Sciatic nerve (tissue), 2 donors: ENCODE measurements around the gene UCN2. TPM values are rescaled to one million over a fixed set of nuclear protein-coding genes. Genes with fewer than 3 reads are reported as not detected.

Source experiments
- ATAC-seq: fragments of 200-7000 bp; cut with Tn5 transposase; one replicate; pipeline ENCODE4 v1.9.1; 2020; ENCODE audit warnings: mild to moderate bottlenecking, moderate library complexity
- DNase-seq: peaks from one replicate; pipeline ENCODE4 v3.0.0-alpha.2; 2020; ENCODE audit warnings: low spot score
- intact Hi-C: fragments of 100-400 bp; cut with DNase I; formaldehyde crosslinking; loops from one replicate; pipeline ENCODE4 v1.14.2; 2022
- total RNA-seq: library from RNA; stranded (reverse); fragmentation: NEBNext Ultra II Directional; extraction: Animal tissue kit (Norgen Biotek cat#: 25700); gene quantifications from one replicate; pipeline ENCODE4 v1.2.1, GENCODE V29; 2021
- donor health status: DM: no; HTN: no; CAD: no.
- donor health status: DM: no; HTN: no; CAD: no.

The UCN2 gene, protein sequence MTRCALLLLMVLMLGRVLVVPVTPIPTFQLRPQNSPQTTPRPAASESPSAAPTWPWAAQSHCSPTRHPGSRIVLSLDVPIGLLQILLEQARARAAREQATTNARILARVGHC
- not detected for total RNA-seq

DNA sequence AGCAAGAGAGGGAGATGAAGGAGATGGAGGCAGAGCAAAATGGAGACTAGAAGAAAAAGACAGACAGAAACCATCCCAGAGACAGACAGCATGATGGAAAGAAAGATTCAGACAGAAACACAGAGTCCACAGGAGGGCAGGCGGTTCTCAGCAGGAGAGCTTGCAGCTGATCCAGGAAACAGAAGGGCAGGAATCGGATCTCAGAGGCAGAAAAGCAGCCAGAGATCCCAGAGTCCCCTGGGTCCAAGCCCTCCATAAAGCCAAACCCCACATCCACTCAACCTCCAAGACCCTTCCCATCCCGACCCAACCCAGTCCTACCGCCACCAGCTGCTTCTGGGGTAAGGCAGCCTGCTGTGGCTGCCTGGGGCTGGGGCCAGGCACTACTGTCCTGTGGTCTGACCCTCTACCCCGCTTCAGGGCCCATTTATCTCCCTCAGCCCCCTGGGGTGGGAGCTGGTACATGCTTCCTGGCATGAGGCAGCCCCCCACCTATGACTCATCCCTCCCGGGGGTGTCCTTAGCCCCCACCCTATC lies at the start of gene UCN2:
Gene UCN2, minus strand, starts transcription at position 400 of the 537 bp plus-strand sequence. CDS start 657 bp downstream, outside the sequence.
- ATAC-seq (no peak), DNase-seq (no peak)
- intact Hi-C loops, result no loop called here

DNA sequence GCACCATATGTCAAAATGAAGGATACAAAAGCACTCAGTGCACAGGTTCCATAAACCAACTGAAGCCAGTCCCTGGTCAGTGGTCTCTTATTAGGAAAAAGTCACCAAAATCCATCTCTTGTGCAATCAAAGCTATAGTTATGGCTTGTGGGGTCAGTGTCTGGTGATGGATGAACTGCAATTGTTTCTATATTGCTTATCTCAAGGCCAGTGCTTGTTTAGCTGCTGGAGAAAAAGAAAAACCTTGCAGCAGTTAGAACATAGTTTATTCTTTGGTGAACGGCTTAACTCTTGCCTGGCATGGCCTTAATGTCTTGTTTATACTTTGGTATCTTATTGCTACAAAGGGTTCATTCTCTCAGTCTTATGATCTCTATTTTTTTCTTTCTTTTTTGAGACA lies 48.7 kb upstream of the UCN2 start:
- intact Hi-C loops, result no loop called here
- no peak for ATAC-seq

DNA sequence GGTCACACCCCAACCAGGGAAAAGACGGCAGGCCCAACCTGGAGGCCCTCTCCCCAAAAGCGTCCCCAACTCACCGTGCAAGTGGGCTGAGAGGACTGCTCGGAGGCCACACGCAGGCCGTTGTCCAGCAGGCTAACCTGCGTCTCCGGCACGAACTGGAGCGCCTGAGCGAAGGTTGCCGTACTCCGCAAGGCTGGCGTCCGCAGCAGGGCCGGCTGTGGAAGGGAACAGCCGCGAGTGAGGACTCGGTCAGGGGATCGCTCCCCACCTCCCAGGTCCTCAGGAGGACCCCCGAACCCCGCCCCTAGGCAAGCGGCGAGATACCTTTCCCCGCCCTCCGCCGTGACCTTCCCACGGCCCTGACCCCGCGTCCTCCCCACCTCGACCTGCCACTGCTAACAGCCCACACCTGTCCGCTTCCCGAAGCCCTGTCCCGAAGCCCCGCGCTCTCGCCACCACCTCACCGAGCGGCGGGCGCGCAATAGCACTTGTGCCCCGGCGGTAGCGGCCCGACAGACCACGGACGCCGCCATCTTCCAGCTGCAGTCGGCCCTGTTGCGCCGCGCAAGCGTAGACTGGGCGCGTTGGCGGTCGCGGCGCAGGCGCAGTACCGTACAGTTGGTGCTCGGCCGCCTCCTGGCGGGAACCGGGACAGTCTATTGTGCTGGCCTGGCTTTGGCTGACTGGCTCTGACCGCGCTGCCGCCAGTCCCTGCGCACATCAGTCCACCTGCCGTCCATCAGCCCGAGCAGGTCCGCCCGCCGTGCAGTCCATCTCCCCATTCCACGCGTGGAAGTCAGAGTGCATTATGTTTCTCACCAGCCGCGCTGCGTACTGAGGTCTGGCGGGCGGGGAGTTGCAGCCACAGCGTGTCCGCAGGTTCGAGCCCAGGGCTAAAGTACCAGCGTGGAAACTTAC lies 45.8 kb upstream of the UCN2 start, which contains the start of gene UQCRC1:
Gene UQCRC1, minus strand, starts transcription at position 559 of the 918 bp plus-strand sequence. Its CDS starts 26 bp downstream, at position 533.
- DNase-seq, result peak; percentile 95
- intact Hi-C loops, result no loop called here

More for the DNA sequence above, 48.7 kb upstream of the UCN2 start:
- DNase-seq, result no peak

DNA sequence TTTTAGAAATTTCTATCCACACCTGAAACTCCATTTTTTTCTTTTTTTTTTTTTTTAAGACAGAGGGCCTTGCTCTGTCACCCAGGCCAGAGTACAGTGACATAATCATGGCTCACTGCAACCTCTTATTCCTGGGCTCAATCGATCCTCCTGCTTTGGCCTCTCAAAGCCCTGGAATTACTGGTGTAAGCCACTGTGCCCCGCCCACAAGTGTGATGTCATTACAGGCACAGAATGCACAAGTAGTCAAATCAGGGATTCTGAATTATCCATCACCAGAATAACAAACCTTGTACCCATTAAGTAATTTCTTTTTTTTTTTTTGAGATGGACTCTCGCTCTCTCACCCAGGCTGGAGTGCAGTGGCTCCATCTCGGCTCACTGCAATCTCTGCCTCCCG lies 43.9 kb upstream of the UCN2 start:
- intact Hi-C loops, result no loop called here
- DNase-seq (no peak), ATAC-seq (no peak)

More for the DNA sequence above, 45.8 kb upstream of the UCN2 start, which contains the start of gene UQCRC1:
- ATAC-seq, result peak; percentile 100

DNA sequence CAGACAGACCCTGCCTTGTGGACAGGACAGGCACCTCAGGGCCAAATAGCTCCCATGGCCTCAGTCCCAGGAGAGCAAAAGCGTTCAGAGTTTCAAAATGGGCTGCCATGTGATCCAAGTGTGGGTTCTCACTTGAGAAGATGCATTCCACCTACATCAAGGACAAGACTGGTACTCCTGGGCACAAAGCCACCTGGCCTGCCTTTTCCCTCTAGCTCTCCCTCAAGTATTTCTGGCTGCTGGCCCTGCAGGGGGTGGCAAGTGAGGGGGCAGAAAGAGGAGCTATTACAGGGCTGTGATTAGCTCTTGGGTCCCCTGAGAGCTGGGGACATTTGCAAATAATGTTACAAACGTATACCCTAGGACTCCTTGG lies 38.0 kb upstream of the UCN2 start:
- ATAC-seq (no peak), DNase-seq (no peak)
- intact Hi-C loops, result no loop called here

DNA sequence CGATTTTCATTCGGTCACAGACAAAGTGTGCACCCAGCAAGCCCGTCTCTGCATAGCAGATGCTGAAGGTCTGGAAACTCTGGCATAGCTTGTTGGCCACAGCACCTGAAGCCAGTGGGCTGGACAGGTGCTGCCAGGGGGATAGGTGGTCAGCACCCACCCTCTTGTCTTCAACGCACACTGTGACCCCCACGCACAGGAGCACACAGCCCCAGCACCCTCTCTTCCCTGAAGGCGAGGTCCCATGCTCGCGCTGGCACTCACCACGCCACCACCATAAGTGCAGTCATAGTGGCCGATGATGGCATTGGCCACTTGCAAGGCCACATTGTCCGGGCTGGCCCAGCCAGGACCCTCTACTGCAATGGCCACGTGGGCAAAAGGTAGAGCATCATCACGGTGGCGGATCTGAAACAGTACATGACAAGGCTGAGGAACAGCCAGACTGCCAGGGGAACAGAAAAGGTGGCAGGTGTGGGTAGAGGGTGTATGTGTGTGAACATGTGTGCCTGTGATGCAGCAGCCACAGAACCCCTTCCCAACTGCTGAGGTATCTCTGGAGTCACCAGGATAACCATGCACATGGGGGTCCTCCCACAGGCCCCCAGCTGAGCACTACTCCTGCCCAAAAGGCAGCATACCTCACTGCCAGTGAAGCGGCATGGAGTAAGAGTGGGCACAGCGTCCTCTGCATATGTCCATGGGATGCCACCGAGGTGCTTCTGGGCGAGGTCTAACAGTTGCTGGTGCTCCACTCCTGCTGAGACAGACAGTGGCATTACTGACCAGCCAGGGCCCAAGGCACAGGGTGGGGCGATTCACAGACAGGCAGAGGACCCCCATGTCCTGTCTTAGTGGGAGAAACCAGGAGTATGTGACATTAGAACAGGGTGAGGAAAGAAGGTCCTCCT lies 37.4 kb upstream of the UCN2 start:
- intact Hi-C loops, result no loop called here
- DNase-seq, result no peak
- ATAC-seq, result no peak

DNA sequence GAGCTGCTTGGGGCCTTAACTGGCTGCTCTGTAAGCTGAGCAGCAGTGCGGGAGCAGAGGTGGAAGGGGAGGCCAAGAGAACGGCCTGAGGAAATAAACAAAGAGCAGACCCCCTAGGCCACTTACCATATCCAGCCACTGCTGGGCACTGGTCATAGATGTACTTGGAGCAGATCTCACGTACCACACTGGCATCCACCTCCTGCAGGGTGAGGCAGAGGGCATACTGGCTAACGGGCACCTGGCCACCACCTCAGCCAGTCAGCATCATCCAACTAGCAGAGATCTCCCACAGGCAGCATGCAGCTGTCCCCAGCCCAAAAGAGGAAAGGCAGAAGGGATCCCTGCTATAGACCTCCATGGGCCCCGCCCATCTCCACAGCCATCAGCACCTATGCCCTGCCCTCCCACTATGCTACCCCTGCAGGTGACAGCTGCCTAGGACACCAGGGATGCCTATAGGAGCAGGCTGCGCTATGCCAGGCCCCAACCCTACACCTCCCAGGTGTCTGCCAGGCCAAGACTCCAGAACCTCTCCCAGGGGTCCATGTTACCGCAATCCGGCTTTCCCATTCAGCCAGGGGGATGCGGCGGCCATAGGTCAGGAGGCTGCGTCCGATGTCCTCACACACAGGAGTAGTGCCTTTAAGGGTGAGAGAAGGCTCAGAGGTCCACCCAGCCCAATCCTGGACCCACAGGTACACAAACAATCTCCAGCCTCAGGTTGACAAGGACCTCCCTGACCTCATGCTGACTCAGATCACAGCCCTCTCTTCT lies 36.1 kb upstream of the UCN2 start:
- no peak for DNase-seq

DNA sequence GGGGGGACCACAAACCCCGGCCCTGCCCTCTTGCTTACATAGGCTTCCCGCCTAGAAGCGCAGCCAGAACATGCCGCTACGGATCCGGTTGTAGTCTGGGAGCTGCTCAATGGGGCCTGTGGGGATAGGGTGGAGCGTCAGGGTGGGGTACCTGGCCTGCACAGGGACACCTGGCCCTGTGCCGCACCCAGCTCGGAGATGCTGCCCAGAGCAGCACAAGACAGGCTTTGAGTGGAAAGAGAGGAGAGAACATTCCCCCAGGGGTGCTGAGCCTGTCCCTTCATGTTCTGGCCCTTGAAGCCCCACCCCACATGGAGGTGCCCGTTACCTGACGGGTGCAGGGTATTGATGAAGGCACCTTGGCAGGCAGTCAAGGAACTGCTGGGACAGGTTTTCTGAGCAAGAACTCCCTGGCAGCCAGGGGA lies 35.5 kb upstream of the UCN2 start:
- intact Hi-C loops, result no loop called here
- DNase-seq (no peak), ATAC-seq (no peak)

More for the DNA sequence above, 36.1 kb upstream of the UCN2 start:
- intact Hi-C loops, result no loop called here
- ATAC-seq, result no peak

DNA sequence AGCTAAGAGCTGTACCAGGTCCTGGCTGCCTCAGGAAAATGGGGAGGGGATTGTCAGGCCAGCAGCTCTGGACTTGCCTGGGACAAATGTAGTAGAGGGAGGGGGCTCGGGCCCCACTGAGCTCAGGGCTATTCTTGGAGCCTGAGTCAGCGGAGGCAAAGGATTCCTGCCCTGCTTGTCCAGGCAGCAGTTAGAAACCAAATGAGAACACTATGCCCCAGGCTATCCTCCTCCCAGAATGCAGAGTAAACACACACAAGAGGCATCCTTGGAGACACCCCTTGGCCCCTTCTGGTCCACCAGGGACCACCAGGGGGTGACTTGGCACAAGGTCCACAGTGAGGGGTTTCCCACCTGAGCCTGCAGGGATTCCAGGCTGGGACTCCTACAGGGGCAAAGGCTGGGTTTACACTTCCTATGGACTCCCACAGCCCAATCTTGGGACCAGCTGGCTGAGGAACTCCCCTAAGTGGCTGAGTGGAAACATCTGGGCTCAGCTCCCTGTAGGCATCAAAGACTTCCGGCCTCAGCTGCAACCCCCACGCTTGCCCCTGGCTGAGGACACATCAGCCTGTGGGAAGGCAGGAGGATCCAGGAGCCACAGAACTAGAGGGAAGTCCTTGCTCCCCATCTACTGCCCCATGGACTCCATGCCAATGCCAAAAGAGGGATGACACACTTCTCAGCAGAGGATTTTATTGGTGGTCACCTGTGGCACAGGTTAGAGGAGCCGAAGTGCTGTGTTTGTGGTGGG lies 34.9 kb upstream of the UCN2 start:
- no peak for DNase-seq
- ATAC-seq, result peak; percentile 42
- intact Hi-C loops, result no loop called here

DNA sequence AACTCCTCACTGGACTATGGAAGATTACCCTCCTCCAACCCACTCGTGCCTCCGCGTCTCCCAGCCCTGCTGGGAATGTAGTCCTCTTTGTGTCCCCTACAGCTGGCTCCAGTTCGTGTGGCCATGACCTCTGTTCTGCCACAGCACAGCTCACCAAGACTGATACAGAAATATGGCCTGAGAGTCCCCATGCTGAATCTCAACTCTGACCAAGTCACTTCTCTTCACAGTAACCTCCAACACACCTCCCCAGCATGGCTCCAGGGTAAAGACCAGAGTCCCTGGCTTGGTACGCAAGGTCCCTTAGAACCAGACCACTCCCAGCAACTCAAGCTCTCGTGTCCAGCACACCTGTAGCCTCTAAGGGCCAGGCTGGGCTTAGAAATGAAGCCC lies 33.8 kb upstream of the UCN2 start:
- no peak for ATAC-seq
- no peak for DNase-seq
- intact Hi-C loops, result no loop called here

DNA sequence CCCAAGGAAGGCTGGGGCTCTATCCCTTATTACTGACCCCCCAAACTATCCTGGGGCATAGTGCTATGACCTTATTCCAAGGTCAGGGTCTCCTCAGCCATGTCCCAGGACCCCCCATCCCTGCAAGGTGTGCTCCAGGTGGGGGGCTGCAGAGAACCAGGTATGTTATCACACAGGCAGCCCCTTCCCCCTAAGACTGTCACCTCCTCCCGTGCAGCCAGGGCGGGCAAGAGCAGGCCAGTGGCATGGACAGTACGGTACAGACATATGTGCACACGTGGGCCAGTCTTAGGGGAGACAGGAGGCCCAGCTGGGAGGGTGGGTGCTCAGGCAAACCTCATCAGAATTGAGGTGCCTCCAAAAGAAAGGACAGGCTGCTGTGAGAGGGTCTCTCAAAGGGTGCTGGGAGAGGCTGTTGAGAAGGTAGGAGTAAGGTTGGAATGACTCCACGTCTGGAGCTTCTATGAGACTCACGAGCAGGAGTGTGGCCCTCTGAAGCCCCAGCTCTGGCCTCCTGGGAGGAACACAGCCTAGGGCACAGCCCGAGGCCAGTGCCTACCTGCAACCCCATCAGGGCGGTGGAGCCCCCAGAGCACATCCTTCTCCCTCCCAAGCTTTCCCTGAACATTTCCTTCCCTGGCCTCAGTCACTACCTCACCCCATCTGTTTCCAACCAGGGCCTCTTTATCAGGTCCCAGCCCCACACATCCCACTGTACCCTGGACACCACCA lies 33.3 kb upstream of the UCN2 start:
- ATAC-seq (no peak), DNase-seq (no peak)
- intact Hi-C loops, result no loop called here

DNA sequence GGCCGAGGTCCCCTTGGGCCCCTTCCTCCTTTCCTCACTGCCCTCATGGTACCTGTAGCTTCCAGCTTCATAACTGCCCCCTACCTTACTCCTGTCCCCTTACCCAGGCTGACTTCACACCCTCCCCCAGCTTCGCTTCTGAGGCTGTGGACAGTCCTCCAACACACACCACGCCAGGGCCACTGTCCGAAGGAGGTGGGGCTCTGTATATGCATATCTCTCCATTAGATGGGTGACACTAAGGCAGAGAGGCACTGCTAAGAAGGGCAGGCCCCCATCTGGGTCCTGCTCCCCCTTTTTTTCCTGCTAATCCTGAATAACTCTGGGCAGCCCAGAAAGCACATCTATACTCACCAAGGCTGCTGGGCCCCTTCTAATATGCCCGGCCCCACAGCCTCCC lies 32.6 kb upstream of the UCN2 start:
- DNase-seq (no peak), ATAC-seq (no peak)
- intact Hi-C loops, result no loop called here

DNA sequence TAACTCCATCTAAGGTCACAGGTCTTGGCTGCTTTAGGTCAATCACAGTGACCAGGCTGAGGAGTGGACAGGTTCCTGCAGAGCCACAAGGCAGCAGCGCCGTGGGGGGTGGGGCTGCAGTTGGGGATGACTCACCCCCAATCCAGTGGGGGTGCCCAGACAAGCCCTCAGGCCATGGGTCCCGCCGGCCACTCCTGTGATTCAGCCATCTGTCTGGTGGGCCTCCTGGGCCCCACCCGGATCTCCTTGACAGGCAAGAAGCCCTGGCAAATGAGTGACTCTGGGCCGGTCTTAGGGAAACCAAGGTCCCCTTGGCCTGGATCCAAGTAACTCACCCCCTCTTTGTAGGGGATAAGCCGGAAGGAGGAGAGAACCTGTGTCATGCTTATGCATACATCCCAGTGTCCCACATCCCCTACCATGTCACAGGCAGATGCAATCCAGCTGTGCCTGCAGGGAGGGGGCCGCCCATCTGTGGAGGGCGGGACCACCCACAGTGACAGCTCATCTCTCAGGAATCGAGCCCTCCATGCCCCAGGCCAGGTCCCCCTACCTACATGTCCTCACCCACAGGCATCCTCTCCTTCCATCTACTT lies 32.0 kb upstream of the UCN2 start:
- ATAC-seq (peak; percentile 23), DNase-seq (no peak)
- intact Hi-C loops, result no loop called here

DNA sequence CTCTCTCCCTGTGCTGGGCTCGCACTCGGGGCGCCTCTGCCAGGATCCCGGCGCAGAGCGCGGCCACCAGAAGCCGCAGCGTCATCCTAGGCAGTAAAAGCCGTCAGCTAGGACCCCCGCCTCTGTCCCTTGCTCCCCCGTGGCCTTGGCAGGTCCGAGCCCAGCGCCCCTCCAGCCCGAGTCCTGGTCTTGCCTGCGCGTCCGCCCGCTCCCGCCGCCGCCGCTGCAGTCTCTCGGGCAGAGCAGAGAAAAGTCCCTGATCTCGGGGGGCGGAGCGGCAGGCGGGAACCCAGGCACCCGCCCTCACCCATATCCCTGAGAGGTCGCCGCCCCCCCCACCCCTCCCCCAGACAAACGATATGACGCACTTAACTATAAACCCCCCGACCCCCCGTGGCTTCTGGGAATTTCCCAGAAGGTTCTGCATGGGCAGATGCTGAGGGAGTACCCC lies 31.5 kb upstream of the UCN2 start, which contains the start of gene COL7A1:
Gene COL7A1, minus strand, starts transcription at position 255 of the 451 bp plus-strand sequence. Its CDS starts 170 bp downstream, at position 85.
- no peak for DNase-seq
- ATAC-seq, result peak; percentile 11
- intact Hi-C loops, result no loop called here

DNA sequence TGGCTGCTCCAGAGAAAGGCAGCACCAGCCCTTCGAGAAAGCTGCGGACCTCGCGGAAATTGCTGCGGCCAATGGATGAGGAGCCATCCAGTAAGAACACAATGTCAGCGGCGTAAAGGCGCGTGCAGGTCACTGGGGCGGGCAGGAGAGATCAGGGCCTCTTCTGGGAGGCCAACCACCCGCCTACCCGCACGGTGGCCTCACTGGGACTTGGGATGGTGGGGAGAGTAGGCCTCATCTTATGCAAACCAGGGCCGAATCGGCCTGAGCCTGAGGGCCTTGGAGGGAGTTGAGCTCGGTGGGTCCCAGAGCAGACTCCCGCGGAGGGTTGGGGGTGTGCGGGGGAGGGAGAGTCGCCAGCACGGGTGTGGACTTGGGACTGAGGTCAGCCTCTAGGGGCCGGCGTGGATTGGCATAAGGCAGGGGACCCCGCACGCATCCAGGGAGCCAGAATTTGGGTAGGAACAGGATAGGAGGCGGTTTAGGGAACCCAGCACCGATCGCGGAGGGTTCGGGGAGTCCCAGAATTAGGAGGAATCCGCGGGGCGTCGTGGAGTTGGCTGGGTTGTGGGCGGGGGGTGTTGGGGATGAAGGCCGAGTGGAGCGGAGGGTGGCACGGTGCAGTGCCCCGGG lies 31.0 kb upstream of the UCN2 start:
- ATAC-seq, result peak; percentile 3
- intact Hi-C loops, result no loop called here
- no peak for DNase-seq

DNA sequence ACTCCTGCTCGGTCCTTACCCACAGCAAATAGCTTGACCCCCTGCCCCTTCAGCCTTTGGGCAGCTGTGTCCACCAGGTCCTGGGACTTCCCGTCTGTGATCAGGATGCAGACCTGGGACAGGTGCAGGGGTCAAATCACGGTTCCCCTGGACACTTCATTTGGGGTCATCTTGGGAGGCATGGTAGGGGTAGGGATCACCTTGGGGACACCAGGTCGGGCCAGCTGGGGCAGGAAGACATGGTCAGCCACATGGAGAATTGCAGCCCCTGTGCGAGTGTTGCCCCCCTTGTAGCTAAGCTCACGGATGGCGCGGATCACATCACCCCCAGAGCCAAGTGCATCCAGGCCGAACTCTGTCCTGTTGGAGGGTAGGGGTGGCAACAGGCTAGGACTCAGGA lies 29.8 kb upstream of the UCN2 start:
- ATAC-seq (no peak), DNase-seq (no peak)
- intact Hi-C loops, result no loop called here
